ENCODE results near the gene CBARP.

GRCh38 chr19:1239796-1240737 lies 2.3 kb upstream of the CBARP start:
- peak; percentile 97 to 99 (median 97) for TF ChIP-seq CTCF (IDR thresholded peaks at IDR 0.05)
- TF ChIP-seq EP300 (IDR thresholded peaks at IDR 0.05), result peak; percentile 42
- TF ChIP-seq POLR2A (IDR thresholded peaks at IDR 0.05; ENCODE audit: low read depth), result no peak

Data from esophagus muscularis mucosa (tissue), 4 donors.